HG03025 (cell line): ENCODE measurements around the gene TAPBPL.
"Not testable (repeated sequence)": the region's sequence is repeated elsewhere in the genome, so short reads cannot be mapped to it uniquely, and the experiment has no call there.

ENCODE experiments used
- ATAC-seq: cut with Tn5 transposase; IDR thresholded peaks from one replicate; pipeline ENCODE4 v1.9.1; 2021; ENCODE audit warnings: mild to moderate bottlenecking, moderate library complexity; ENCODE audit not compliant: unreplicated experiment, low FRiP score

TAPBPL gene

GRCh38 chr12:6451348-6452244, at the start of gene TAPBPL:
Gene TAPBPL, plus strand, starts transcription at chr12:6452042. Its CDS starts 207 bp downstream, at chr12:6452249.
- no peak for ATAC-seq

- ATAC-seq = no peak
These were observed 47.5 kb upstream of the TAPBPL start for GRCh38 chr12:6404390-6404789.

GRCh38 chr12:6405963-6406362, 45.9 kb upstream of the TAPBPL start:
- no peak for ATAC-seq

GRCh38 chr12:6407236-6407954, 44.4 kb upstream of the TAPBPL start:
- ATAC-seq = no peak

GRCh38 chr12:6416596-6416995, 35.2 kb upstream of the TAPBPL start:
- ATAC-seq = no peak

GRCh38 chr12:6418796-6419195, 33.0 kb upstream of the TAPBPL start:
- no peak for ATAC-seq

GRCh38 chr12:6420364-6420763, 31.5 kb upstream of the TAPBPL start:
- ATAC-seq = no peak

GRCh38 chr12:6423267-6424007, 28.4 kb upstream of the TAPBPL start:
- ATAC-seq = no peak

GRCh38 chr12:6424008-6424347, 27.9 kb upstream of the TAPBPL start:
- no peak for ATAC-seq

GRCh38 chr12:6424866-6425265, 27.0 kb upstream of the TAPBPL start:
- ATAC-seq = no peak

GRCh38 chr12:6425590-6426531, 26.0 kb upstream of the TAPBPL start:
- no peak for ATAC-seq

GRCh38 chr12:6426882-6427671, 24.8 kb upstream of the TAPBPL start:
- peak; percentile 61 for ATAC-seq

- not testable (repeated sequence) for ATAC-seq
These were observed 24.0 kb upstream of the TAPBPL start for GRCh38 chr12:6427796-6428195.

- ATAC-seq = no peak
These were observed 23.5 kb upstream of the TAPBPL start for GRCh38 chr12:6428326-6428725.

- ATAC-seq = no peak
These were observed 21.5 kb upstream of the TAPBPL start for GRCh38 chr12:6430124-6430989.

- no peak for ATAC-seq
These were observed 18.9 kb upstream of the TAPBPL start for GRCh38 chr12:6432991-6433390.

GRCh38 chr12:6434205-6435140, 17.4 kb upstream of the TAPBPL start:
- ATAC-seq = no peak
